ENCODE measurements around the gene BICD1. TPM values are rescaled to one million over a fixed set of nuclear protein-coding genes. Genes with fewer than 3 reads are reported as not detected.
"Not testable (repeated sequence)": the region's sequence is repeated elsewhere in the genome, so short reads cannot be mapped to it uniquely, and the experiment has no call there.

Gene BICD1
- total RNA-seq, 1 experiment from 2014 or later = 41.3 TPM

DNA sequence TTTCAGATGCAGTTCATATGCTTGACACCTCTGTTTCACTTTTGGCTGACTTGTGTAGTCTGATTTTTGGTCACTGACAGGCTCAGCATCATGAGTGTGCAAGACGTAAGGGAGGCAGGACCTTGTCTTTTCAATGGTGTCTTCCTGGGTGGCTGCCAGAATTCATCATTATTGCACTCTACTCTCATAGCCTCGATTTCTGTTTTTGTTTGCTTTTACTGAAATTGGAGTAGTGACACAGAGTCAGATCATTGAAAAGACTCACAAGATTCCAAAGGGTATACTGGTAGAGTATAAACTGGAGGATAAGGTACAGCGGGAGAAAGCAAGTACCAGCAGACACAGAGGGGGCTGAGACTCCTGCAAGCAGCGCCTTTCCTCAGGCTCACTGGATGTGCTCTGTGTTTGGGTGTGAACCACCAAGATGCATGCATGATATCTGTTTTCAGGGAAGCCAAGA, 166.4 kb downstream of the BICD1 start:
- intact Hi-C loops (cut with micrococcal nuclease; ENCODE audit: unreplicated experiment) = no loop called here
- CTCF ChIA-PET = no interaction called here
- DNase-seq = no peak

DNA sequence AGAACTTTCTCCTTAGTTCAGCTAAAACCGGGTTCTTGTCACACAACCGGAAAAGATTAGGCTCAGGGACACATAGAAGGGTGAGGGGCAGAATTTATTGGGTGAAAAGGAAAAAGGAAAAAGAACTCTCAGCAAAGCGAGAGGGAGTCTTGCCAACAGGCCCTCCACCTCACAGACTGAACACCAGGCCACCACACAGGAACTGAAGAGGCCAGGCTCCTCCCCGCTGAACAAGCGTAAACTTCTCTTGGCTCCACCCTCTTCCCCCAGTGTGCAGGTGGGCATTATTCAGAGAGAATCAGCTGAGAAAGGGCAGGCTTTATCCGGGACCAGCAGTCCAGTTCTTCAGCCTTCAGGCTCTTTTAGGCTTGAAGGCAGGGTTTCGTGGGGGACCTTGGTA, 167.1 kb downstream of the BICD1 start:
- POLR2A ChIA-PET (ENCODE audit: unreplicated experiment) = no interaction called here
- Histone ChIP-seq H4K20me1 (ENCODE audit: insufficient read depth) (no peaks in the 10 kb centered on the region), H3K27me3 (ENCODE audit: insufficient read depth, low read depth) (no peaks in the 10 kb centered on the region), H3K36me3 (ENCODE audit: low read depth) (no peaks in the 10 kb centered on the region), H3K79me2 (ENCODE audit: low read depth) (no peaks in the 10 kb centered on the region; the same call in 1 of the 2 replicates), H3K4me2 (no peak overlapping the region), H3K4me3 (no peak overlapping the region), H3K9me3 (ENCODE audit: insufficient read depth, low read depth) (no peaks in the 10 kb centered on the region), H3K9me2 (ENCODE audit: insufficient read depth) (peaks cover 5% of the 10 kb centered on the region; the same call in 1 of the 2 replicates), H2AFZ (no peak overlapping the region), H3F3A (ENCODE audit: insufficient read depth, low read depth) (0 out of 2 replicates have a peak, but pooled peaks cover 9% of the 10 kb centered on the region), H3K4me1 (replicated peaks; ENCODE audit: insufficient read depth) (peaks cover 17% of the 10 kb centered on the region; the same call in 1 of the 2 replicates), H3K27ac (no peak overlapping the region)
- CTCF ChIA-PET = no interaction called here
- TF ChIP-seq, protein P1, sequence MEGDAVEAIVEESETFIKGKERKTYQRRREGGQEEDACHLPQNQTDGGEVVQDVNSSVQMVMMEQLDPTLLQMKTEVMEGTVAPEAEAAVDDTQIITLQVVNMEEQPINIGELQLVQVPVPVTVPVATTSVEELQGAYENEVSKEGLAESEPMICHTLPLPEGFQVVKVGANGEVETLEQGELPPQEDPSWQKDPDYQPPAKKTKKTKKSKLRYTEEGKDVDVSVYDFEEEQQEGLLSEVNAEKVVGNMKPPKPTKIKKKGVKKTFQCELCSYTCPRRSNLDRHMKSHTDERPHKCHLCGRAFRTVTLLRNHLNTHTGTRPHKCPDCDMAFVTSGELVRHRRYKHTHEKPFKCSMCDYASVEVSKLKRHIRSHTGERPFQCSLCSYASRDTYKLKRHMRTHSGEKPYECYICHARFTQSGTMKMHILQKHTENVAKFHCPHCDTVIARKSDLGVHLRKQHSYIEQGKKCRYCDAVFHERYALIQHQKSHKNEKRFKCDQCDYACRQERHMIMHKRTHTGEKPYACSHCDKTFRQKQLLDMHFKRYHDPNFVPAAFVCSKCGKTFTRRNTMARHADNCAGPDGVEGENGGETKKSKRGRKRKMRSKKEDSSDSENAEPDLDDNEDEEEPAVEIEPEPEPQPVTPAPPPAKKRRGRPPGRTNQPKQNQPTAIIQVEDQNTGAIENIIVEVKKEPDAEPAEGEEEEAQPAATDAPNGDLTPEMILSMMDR (conservative IDR thresholded peaks at IDR 0.05) = no peak
- TF ChIP-seq EZH2 (IDR thresholded peaks at IDR 0.05; ENCODE audit: low read depth) = no peak
- BruUV-seq (replicated peaks) = no TSS peak
- no peak for DNase-seq
- intact Hi-C loops (cut with micrococcal nuclease; ENCODE audit: unreplicated experiment) = no loop called here

More for the DNA sequence above, 166.4 kb downstream of the BICD1 start:
- Histone ChIP-seq H2AFZ (no peak overlapping the region), H3K9me3 (ENCODE audit: insufficient read depth, low read depth) (no peaks in the 10 kb centered on the region), H3F3A (ENCODE audit: insufficient read depth, low read depth) (0 out of 2 replicates have a peak, but pooled peaks cover 9% of the 10 kb centered on the region), H3K9me2 (ENCODE audit: insufficient read depth) (peaks cover 5% of the 10 kb centered on the region; the same call in 1 of the 2 replicates), H3K27ac (no peak overlapping the region), H3K36me3 (ENCODE audit: low read depth) (no peaks in the 10 kb centered on the region), H4K20me1 (ENCODE audit: insufficient read depth) (no peaks in the 10 kb centered on the region), H3K79me2 (ENCODE audit: low read depth) (no peaks in the 10 kb centered on the region; the same call in 1 of the 2 replicates), H3K27me3 (ENCODE audit: insufficient read depth, low read depth) (no peaks in the 10 kb centered on the region), H3K4me1 (replicated peaks; ENCODE audit: insufficient read depth) (peaks cover 17% of the 10 kb centered on the region; the same call in 1 of the 2 replicates), H3K4me2 (no peak overlapping the region), H3K4me3 (no peak overlapping the region)
- TF ChIP-seq, protein P1 (conservative IDR thresholded peaks at IDR 0.05) = no peak
- no peak for TF ChIP-seq EZH2 (IDR thresholded peaks at IDR 0.05; ENCODE audit: low read depth)
- POLR2A ChIA-PET (ENCODE audit: unreplicated experiment) = no interaction called here
- BruUV-seq (replicated peaks) = no TSS peak

DNA sequence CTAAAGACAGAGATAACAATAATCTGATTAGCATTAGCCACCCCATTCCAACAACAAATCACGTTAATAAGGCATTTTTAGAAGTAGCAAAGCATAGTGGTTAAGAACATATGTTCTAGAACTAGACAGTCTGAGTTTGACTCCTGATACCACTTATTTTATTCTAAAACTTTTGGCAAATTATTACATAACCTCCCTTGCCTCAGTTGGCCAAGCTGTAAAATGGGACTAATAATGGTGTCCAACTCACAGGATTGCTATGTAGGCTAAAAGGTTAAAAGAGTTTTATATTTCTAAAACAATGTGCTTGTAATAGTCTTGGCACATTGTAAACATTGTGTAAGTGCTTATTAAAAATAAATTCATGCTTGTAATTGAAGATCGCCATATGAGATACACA, 168.0 kb downstream of the BICD1 start:
- H3K4me2 ChIP-seq = no peak overlapping the region
- no peaks in the 10 kb centered on the region for H4K20me1 ChIP-seq (ENCODE audit: insufficient read depth)
- no peak for DNase-seq
- TF ChIP-seq EZH2 (IDR thresholded peaks at IDR 0.05; ENCODE audit: low read depth) = no peak
- TF ChIP-seq, protein P1 (conservative IDR thresholded peaks at IDR 0.05) = no peak
- H3K79me2 ChIP-seq (ENCODE audit: low read depth) = no peaks in the 10 kb centered on the region; the same call in 1 of the 2 replicates
- intact Hi-C loops (cut with micrococcal nuclease; ENCODE audit: unreplicated experiment) = no loop called here
- CTCF ChIA-PET = no interaction called here
- no peaks in the 10 kb centered on the region for H3K36me3 ChIP-seq (ENCODE audit: low read depth)
- no peak overlapping the region for H2AFZ ChIP-seq
- H3K9me3 ChIP-seq (ENCODE audit: insufficient read depth, low read depth) = no peaks in the 10 kb centered on the region
- POLR2A ChIA-PET (ENCODE audit: unreplicated experiment) = no interaction called here
- H3K4me3 ChIP-seq = no peak overlapping the region
- 0 out of 2 replicates have a peak, but pooled peaks cover 9% of the 10 kb centered on the region for H3F3A ChIP-seq (ENCODE audit: insufficient read depth, low read depth)
- H3K9me2 ChIP-seq (ENCODE audit: insufficient read depth) = peaks cover 5% of the 10 kb centered on the region; the same call in 1 of the 2 replicates
- BruUV-seq (replicated peaks) = no TSS peak
- H3K27me3 ChIP-seq (ENCODE audit: insufficient read depth, low read depth) = no peaks in the 10 kb centered on the region
- no peak overlapping the region for H3K27ac ChIP-seq
- H3K4me1 ChIP-seq (replicated peaks; ENCODE audit: insufficient read depth) = peaks cover 17% of the 10 kb centered on the region; the same call in 1 of the 2 replicates

- H3K9me3 ChIP-seq (ENCODE audit: insufficient read depth, low read depth); H3K36me3 ChIP-seq (ENCODE audit: low read depth); H3K9me2 ChIP-seq (ENCODE audit: insufficient read depth); H3K4me2 ChIP-seq; CTCF ChIA-PET; H3K79me2 ChIP-seq (ENCODE audit: low read depth); H3K27ac ChIP-seq; H3K27me3 ChIP-seq (ENCODE audit: insufficient read depth, low read depth); H3K4me3 ChIP-seq; DNase-seq; POLR2A ChIA-PET (ENCODE audit: unreplicated experiment); H2AFZ ChIP-seq; H3F3A ChIP-seq (ENCODE audit: insufficient read depth, low read depth); H4K20me1 ChIP-seq (ENCODE audit: insufficient read depth); BruUV-seq (replicated peaks); intact Hi-C loops (cut with micrococcal nuclease; ENCODE audit: unreplicated experiment): not testable (repeated sequence)
- peaks cover 17% of the 10 kb centered on the region; the same call in 1 of the 2 replicates for H3K4me1 ChIP-seq (replicated peaks; ENCODE audit: insufficient read depth)
Measured at GRCh38 chr12:32275520-32275919, 168.9 kb downstream of the BICD1 start.

Data from PC-9 (cell line).